GM12892 (cell line): Measurements from ENCODE around the gene ZNF654.

Experiments used
- POLR2A ChIP-seq: IDR thresholded peaks from 2 replicates; pipeline ENCODE4 v1.6.1; 2011; ENCODE audit warnings: low read depth, low read length, control low read depth
- TAF1 ChIP-seq: IDR thresholded peaks from 2 replicates; pipeline ENCODE4 v1.6.1; 2011; ENCODE audit warnings: low read depth, mild to moderate bottlenecking, control low read depth, low read length, borderline replicate concordance

GRCh38 chr3:88142094-88142624, 83.1 kb downstream of the ZNF654 start:
- TF ChIP-seq POLR2A, result no peak
- TF ChIP-seq TAF1, result no peak
